H1 (cell line): ENCODE data around the gene L3MBTL1. TPM values are rescaled to one million over a fixed set of nuclear protein-coding genes. Genes with fewer than 3 reads are reported as not detected.

Source experiments
- CTCF ChIA-PET: fragments of 300-600 bp; sonication (Branson Sonifier 250); formaldehyde crosslinking; loops from one replicate; lab custom pipeline; 2021; ENCODE audit not compliant: partially characterized antibody; lab: Charles Lee
- POLR2A ChIA-PET: fragments of 300-600 bp; sonication (Branson Sonifier 250); formaldehyde crosslinking; loops from one replicate; lab custom pipeline; 2021; ENCODE audit warnings: inconsistent platforms; ENCODE audit not compliant: partially characterized antibody; lab: Charles Lee
- DNase-seq, 2 experiments: peaks; one replicate each; pipeline versions ENCODE4 v3.0.0 to v3.0.0-alpha.2; 2010 to 2022; ENCODE audit warnings: low spot score in 2 of 2, low read depth in 1 of 2, mixed read lengths in 1 of 2
- FAIRE-seq: peaks from 2 replicates; lab custom pipeline; 2011; peaks lifted over from hg19 to GRCh38; lab: Jason Lieb, UNC
- H2AFZ ChIP-seq: 2 replicates; pipeline ENCODE4 v1.8.1; 2012; ENCODE audit warnings: low read length, inconsistent platforms
- H2AK5ac ChIP-seq: 2 replicates; pipeline ENCODE4 v1.6.1; 2013; ENCODE audit warnings: low read depth, low read length
- H2BK120ac ChIP-seq: replicated peaks from 2 replicates; pipeline ENCODE3; 2013; ENCODE audit warnings: low read depth, low read length, inconsistent platforms
- H2BK12ac ChIP-seq: 2 replicates; pipeline ENCODE4 v1.6.1; 2013; ENCODE audit warnings: low read depth, low read length
- H2BK15ac ChIP-seq: 2 replicates; pipeline ENCODE4 v1.6.1; 2013; ENCODE audit warnings: low read length
- H2BK20ac ChIP-seq: 2 replicates; pipeline ENCODE4 v1.6.1; 2013; ENCODE audit warnings: low read length
- H2BK5ac ChIP-seq: 2 replicates; pipeline ENCODE4 v1.6.1; 2013; ENCODE audit warnings: low read depth, low read length
- H3K14ac ChIP-seq: 2 replicates; pipeline ENCODE4 v1.6.1; 2013; ENCODE audit warnings: inconsistent platforms; ENCODE audit not compliant: insufficient read length
- H3K18ac ChIP-seq: 2 replicates; pipeline ENCODE4 v1.6.1; 2013; ENCODE audit warnings: low read length; ENCODE audit errors: extremely low read depth
- H3K23ac ChIP-seq: 2 replicates; pipeline ENCODE4 v1.6.1; 2013; ENCODE audit warnings: inconsistent platforms; ENCODE audit not compliant: insufficient read length
- H3K23me2 ChIP-seq: 2 replicates; pipeline ENCODE4 v1.6.1; 2013; ENCODE audit warnings: low read depth, low read length
- H3K27ac ChIP-seq: 2 replicates; pipeline ENCODE4 v1.6.1; 2011; ENCODE audit warnings: low read depth, low read length, inconsistent platforms
- H3K27me3 ChIP-seq, 4 experiments: replicated peaks in 1 of 4; 1 replicate in 1 of 4; 2 replicates in 3 of 4; pipeline versions ENCODE4 v1.6.1 to v1.8.1; 2011 to 2013; ENCODE audit warnings: low read length in 3 of 4, mild to moderate bottlenecking in 3 of 4, inconsistent platforms in 2 of 4, mixed read lengths in 2 of 4, moderate library complexity in 1 of 4; ENCODE audit not compliant: control insufficient read depth in 3 of 4, insufficient read depth in 3 of 4; ENCODE audit errors: extremely low read depth in 1 of 4
- H3K36me3 ChIP-seq, 4 experiments: 2 replicates each; pipeline versions ENCODE4 v1.6.1 to v1.8.1; 2011 to 2013; ENCODE audit warnings: mild to moderate bottlenecking in 4 of 4, low read length in 3 of 4, moderate library complexity in 2 of 4, control low read depth in 1 of 4, inconsistent platforms in 1 of 4; ENCODE audit not compliant: insufficient read depth in 4 of 4, control insufficient read depth in 2 of 4
- H3K4ac ChIP-seq: replicated peaks from 2 replicates; pipeline ENCODE3; 2013; ENCODE audit warnings: low read length, low read depth, mixed read lengths, inconsistent platforms; ENCODE audit not compliant: insufficient read length
- H3K4me1 ChIP-seq, 4 experiments: replicated peaks in 1 of 4; 1 replicate in 1 of 4; 2 replicates in 3 of 4; pipeline versions ENCODE4 v1.6.1 to v1.8.1; 2011 to 2013; ENCODE audit warnings: low read length in 3 of 4, inconsistent platforms in 2 of 4, mixed read lengths in 1 of 4; ENCODE audit not compliant: insufficient read depth in 4 of 4, control insufficient read depth in 3 of 4
- H3K4me2 ChIP-seq, 2 experiments: 2 replicates each; pipeline versions ENCODE4 v1.6.1 to v1.8.1; 2011 to 2013; ENCODE audit warnings: low read depth in 2 of 2, low read length in 2 of 2, control low read depth in 1 of 2, inconsistent platforms in 1 of 2, mild to moderate bottlenecking in 1 of 2; ENCODE audit not compliant: insufficient read depth in 1 of 2
- H3K4me3 ChIP-seq, 4 experiments: fragments of 200-600, 300-600 bp in 1 of 4; sonication (generic), shearing (Covaris generic), sonication (Bioruptor Twin) in 1 of 4; 2 replicates each; pipeline versions ENCODE4 v1.5.1 to v1.8.1; 2011 to 2016; ENCODE audit warnings: low read length in 4 of 4, low read depth in 3 of 4, control low read depth in 2 of 4, inconsistent platforms in 2 of 4, mild to moderate bottlenecking in 2 of 4, mixed read lengths in 1 of 4, moderate library complexity in 1 of 4; ENCODE audit not compliant: insufficient read depth in 2 of 4; ENCODE audit errors: extremely low read depth in 1 of 4
- H3K56ac ChIP-seq: replicated peaks from 2 replicates; pipeline ENCODE3; 2013; ENCODE audit warnings: low read depth, mild to moderate bottlenecking, mixed read lengths, low read length, inconsistent platforms; ENCODE audit not compliant: insufficient read length
- H3K79me1 ChIP-seq: 2 replicates; pipeline ENCODE4 v1.6.1; 2013; ENCODE audit warnings: low read depth, low read length, control low read depth
- H3K79me2 ChIP-seq, 2 experiments: 2 replicates each; pipeline versions ENCODE4 v1.6.1 to v1.8.1; 2012 to 2013; ENCODE audit warnings: low read length in 2 of 2, mild to moderate bottlenecking in 2 of 2, inconsistent platforms in 1 of 2; ENCODE audit not compliant: insufficient read depth in 2 of 2, control insufficient read depth in 1 of 2
- H3K9ac ChIP-seq, 4 experiments: replicated peaks in 1 of 4; 1 replicate in 1 of 4; 2 replicates in 3 of 4; pipeline versions ENCODE4 v1.6.1 to v1.8.1; 2011 to 2013; ENCODE audit warnings: low read depth in 3 of 4, low read length in 3 of 4, control low read depth in 2 of 4, mild to moderate bottlenecking in 2 of 4, moderate library complexity in 2 of 4, inconsistent platforms in 1 of 4; ENCODE audit errors: extremely low read depth in 1 of 4
- H3K9me3 ChIP-seq, 2 experiments: 2 replicates each; pipeline versions ENCODE4 v1.6.1 to v1.8.1; 2012 to 2013; ENCODE audit warnings: mild to moderate bottlenecking in 2 of 2, moderate library complexity in 2 of 2, control low read depth in 1 of 2, inconsistent platforms in 1 of 2, low read depth in 1 of 2, low read length in 1 of 2, mixed read lengths in 1 of 2; ENCODE audit not compliant: insufficient read depth in 2 of 2
- H4K20me1 ChIP-seq, 2 experiments: replicated peaks in 1 of 2; 2 replicates each; pipeline versions ENCODE3 to v1.8.1; 2011 to 2013; ENCODE audit warnings: inconsistent platforms in 2 of 2, low read length in 2 of 2, mild to moderate bottlenecking in 1 of 2; ENCODE audit not compliant: insufficient read depth in 2 of 2, control insufficient read depth in 1 of 2
- H4K5ac ChIP-seq: 2 replicates; pipeline ENCODE4 v1.6.1; 2013; ENCODE audit warnings: low read length, low read depth, mixed read lengths, inconsistent platforms; ENCODE audit not compliant: insufficient read length
- H4K8ac ChIP-seq: 2 replicates; pipeline ENCODE4 v1.8.0; 2013; ENCODE audit warnings: mild to moderate bottlenecking, moderate library complexity, low read length, inconsistent platforms; ENCODE audit not compliant: insufficient read depth; ENCODE audit errors: extremely low read depth
- H4K91ac ChIP-seq: replicated peaks from 2 replicates; pipeline ENCODE3; 2013; ENCODE audit warnings: low read length, mixed read lengths, inconsistent platforms; ENCODE audit not compliant: insufficient read length
- BCL11A ChIP-seq, 2 experiments: IDR thresholded peaks; one replicate each; pipeline ENCODE4 v1.6.1; 2011; ENCODE audit warnings: low read depth in 2 of 2, low read length in 2 of 2, mild to moderate bottlenecking in 2 of 2
- CEBPB ChIP-seq: IDR thresholded peaks from 2 replicates; pipeline ENCODE4 v1.6.1; 2012; ENCODE audit warnings: low read depth, low read length
- E2F6 ChIP-seq: IDR thresholded peaks from 2 replicates; pipeline ENCODE4 v1.6.1; 2012; ENCODE audit warnings: inconsistent platforms
- HDAC6 ChIP-seq: IDR thresholded peaks from one replicate; pipeline ENCODE4 v1.7.1; 2012; ENCODE audit warnings: low read depth, mild to moderate bottlenecking, inconsistent platforms, low read length, moderate library complexity
- RNF2 ChIP-seq: fragments of 200-900, 300-1000 bp; sonication (generic); IDR thresholded peaks from 2 replicates; pipeline ENCODE4 v1.7.1; 2016; ENCODE audit warnings: borderline replicate concordance, low read depth, mild to moderate bottlenecking, antibody characterized with exemption, low read length; ENCODE audit not compliant: poor library complexity, severe bottlenecking; ENCODE audit errors: missing control alignments
- WGBS, 2 experiments: shearing (Covaris generic) in 1 of 2; methylation state at CpG; one replicate each; pipeline versions ENCODE4 v1.1.6 to v1.1.7; 2013 to 2015; ENCODE audit warnings: low lambda C conversion rate in 2 of 2, mixed read lengths in 2 of 2, inconsistent platforms in 1 of 2, low coverage in 1 of 2, missing lambda C conversion rate in 1 of 2; ENCODE audit not compliant: insufficient replicate concordance in 2 of 2, insufficient coverage in 1 of 2, insufficient read length in 1 of 2; ENCODE audit errors: extremely low coverage in 1 of 2, missing lambda C conversion rate in 1 of 2; 5-methylcytosine and 5-hydroxymethylcytosine counted together
- polyA plus RNA-seq, 7 experiments: library from polyadenylated mRNA; depleted of rRNA in 3 of 7; stranded (reverse) in 5 of 7; unstranded in 2 of 7; fragments of >200 nt in 5 of 7; fragments of 200-250 nt in 2 of 7; gene quantifications; 1 replicate in 5 of 7; 2 replicates in 1 of 7; 4 replicates in 1 of 7; pipeline versions ENCODE4 v1.2.1 to v1.2.3, GENCODE V29; 2011 to 2013; ENCODE audit warnings: missing spikeins in 2 of 7, mixed read lengths in 2 of 7
- total RNA-seq: library from RNA; stranded (reverse); fragmentation: NEBNext Ultra II Directional; extraction: Animal tissue kit (Norgen Biotek cat#: 25700); gene quantifications from 2 replicates; pipeline ENCODE4 v1.2.1, GENCODE V29; 2021

L3MBTL1 gene
- total and polyA plus RNA-seq, 2 of the 8 experiments (the other 6 are each of a cell fraction or from before 2014, with no cell fraction given): 11.9 to 17.0 TPM

- H3K27me3 ChIP-seq: no peaks in the 10 kb centered on the region
- TF ChIP-seq RNF2 (no peak), BCL11A (IDR thresholded peaks at IDR 0.05; ENCODE audit: low read depth in 2 of 2, low read length in 2 of 2) (no peak), E2F6 (no peak), HDAC6 (no peak), CEBPB (no peak)
- no peaks in the 10 kb centered on the region for H3K9me3 ChIP-seq
- no peaks in the 10 kb centered on the region for H3K36me3 ChIP-seq
- no peak overlapping the region for H2BK20ac ChIP-seq
- ChIA-PET CTCF (interaction anchor here (0.6 to 1.2 kb wide), 3 partner anchors 9 to 42 kb away, joined by 3 read pairs; no protein-coding TSS in a partner anchor), POLR2A (interaction anchor here (1.4 kb wide), 1 partner anchor 28 kb away, joined by 3 read pairs; no protein-coding TSS in a partner anchor)
- no peak overlapping the region for H3K4ac ChIP-seq
- no peaks in the 10 kb centered on the region for H3K23me2 ChIP-seq
- DNase-seq (no peak), FAIRE-seq (no peak)
- no peak overlapping the region for H2AK5ac ChIP-seq
- H2BK15ac ChIP-seq: no peak overlapping the region
- H4K5ac ChIP-seq: no peak overlapping the region
- H3K9ac ChIP-seq: no peak overlapping the region
- peak overlapping the region; percentile 18; the same call in 1 of the 2 replicates for H4K8ac ChIP-seq
- H3K4me2 ChIP-seq: no peak overlapping the region
- no peak overlapping the region for H2AFZ ChIP-seq
- no peak overlapping the region for H2BK12ac ChIP-seq
- H3K79me2 ChIP-seq: no peaks in the 10 kb centered on the region
- H3K56ac ChIP-seq: no peak overlapping the region
- H3K23ac ChIP-seq: no peak overlapping the region
- no peak overlapping the region for H3K14ac ChIP-seq
- H3K4me1 ChIP-seq: no peaks in the 10 kb centered on the region
- H4K91ac ChIP-seq: no peak overlapping the region
- WGBS, 2 experiments: 78% methylated on average over 10 of the region's 10 CpGs; no CpG with 5 or more reads in 1 of the 2 experiments
- H2BK5ac ChIP-seq: no peak overlapping the region
- no peak overlapping the region for H3K4me3 ChIP-seq
- no peak overlapping the region for H2BK120ac ChIP-seq
- H3K18ac ChIP-seq: no peak overlapping the region
- no peaks in the 10 kb centered on the region for H4K20me1 ChIP-seq
- H3K27ac ChIP-seq: no peak overlapping the region
- H3K79me1 ChIP-seq: no peaks in the 10 kb centered on the region
These were observed 68.6 kb downstream of the L3MBTL1 start for GRCh38 chr20:43576108-43576507.
